WI38 (cell line): ENCODE measurements around the gene LRRC15.

Source experiments
- H3K4me3 ChIP-seq: 2 replicates; pipeline ENCODE4 v1.5.1; 2011; ENCODE audit warnings: low read depth, mild to moderate bottlenecking, control low read depth, low read length
- TF ChIP-seq, protein P1 (sequence below): IDR thresholded peaks from 2 replicates; pipeline ENCODE4 v1.5.1; 2012; ENCODE audit warnings: low read depth, mild to moderate bottlenecking, control low read depth, low read length

LRRC15 gene

GRCh38 chr3:194336601-194337355 lies 32.8 kb downstream of the LRRC15 start:
- H3K4me3 ChIP-seq, result no peak overlapping the region
- TF ChIP-seq, protein P1, sequence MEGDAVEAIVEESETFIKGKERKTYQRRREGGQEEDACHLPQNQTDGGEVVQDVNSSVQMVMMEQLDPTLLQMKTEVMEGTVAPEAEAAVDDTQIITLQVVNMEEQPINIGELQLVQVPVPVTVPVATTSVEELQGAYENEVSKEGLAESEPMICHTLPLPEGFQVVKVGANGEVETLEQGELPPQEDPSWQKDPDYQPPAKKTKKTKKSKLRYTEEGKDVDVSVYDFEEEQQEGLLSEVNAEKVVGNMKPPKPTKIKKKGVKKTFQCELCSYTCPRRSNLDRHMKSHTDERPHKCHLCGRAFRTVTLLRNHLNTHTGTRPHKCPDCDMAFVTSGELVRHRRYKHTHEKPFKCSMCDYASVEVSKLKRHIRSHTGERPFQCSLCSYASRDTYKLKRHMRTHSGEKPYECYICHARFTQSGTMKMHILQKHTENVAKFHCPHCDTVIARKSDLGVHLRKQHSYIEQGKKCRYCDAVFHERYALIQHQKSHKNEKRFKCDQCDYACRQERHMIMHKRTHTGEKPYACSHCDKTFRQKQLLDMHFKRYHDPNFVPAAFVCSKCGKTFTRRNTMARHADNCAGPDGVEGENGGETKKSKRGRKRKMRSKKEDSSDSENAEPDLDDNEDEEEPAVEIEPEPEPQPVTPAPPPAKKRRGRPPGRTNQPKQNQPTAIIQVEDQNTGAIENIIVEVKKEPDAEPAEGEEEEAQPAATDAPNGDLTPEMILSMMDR, result no peak

DNA sequence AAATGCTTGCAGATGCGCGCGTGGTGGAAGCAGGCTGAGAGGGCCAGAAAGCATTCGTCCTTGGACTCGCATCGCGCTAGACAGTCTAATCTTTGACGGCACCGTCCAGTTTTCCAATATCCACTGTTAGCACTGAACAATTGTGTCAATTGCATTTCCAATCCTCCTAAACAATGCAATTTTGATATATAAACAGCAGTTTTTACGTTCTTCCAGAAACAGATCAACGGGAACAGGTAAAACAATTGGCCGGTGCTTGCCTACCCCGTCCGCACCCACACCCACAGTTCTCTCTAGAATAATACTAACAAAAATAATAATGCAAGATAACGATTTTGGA lies 35.6 kb downstream of the LRRC15 start:
- H3K4me3 ChIP-seq, result no peak overlapping the region
- TF ChIP-seq, protein P1, result no peak

DNA sequence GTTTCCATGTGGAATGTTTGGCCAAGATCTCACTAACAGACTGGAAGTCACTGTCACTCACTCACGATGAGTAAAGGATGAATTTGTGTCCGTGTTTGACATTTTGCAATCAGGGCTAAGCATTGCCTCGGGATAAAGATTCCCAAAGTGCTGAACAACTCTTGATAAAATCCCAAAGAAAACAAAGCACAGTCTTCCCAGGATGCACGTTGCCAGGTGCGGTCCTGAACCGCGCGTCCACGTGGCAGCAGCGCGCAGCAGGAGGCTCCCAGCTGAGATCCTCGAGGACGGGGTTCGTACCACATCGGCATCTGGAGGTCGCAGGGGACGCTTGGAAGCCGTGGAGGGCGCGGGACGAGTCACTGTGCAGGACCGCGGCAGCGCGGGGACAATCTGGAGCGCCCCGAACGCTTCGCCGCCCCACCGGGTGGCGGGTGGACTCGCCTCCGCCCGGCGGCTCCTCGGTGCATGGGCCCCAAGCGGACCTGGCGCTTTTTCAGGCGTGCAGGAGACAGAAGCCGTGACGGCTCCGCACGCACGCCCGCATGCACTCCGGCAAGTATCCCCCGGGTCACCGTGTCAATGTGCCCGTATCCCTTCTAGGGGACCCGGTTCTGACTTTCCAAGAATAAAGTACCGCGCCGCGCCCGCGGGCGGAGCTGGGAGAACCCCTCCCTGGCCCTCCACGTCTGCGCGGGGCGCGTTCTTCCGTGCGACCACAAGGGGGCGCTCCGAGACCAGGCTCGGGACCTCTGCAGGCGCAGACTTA lies 36.1 kb downstream of the LRRC15 start:
- H3K4me3 ChIP-seq, result peak overlapping the region; percentile 61
- TF ChIP-seq, protein P1, result peak; percentile 84

GRCh38 chr3:194332858-194333211 lies 36.7 kb downstream of the LRRC15 start:
- TF ChIP-seq, protein P1, result no peak
- no peak overlapping the region for H3K4me3 ChIP-seq

- TF ChIP-seq, protein P1, result no peak
- no peak overlapping the region for H3K4me3 ChIP-seq
Measured at GRCh38 chr3:194330579-194330978, 39.0 kb downstream of the LRRC15 start.

DNA sequence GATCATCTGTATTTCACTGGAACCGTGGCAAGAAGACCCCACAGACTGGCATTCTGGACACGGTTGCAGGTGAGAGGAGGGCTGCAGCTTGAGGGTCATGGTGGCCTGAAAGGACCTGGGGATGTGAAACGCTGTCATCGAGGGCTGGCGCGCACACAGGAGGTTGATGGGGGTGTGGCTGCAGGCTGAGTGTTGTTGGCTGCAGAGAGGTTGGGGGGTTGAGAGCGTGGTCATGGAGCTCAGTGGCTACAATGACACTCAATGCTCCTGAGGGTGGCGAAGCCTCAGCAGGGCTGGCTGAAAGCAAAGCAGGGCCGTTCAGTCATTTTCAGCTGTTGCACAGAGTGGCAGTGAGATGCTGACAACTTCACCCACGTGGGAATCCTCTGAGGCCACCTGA lies 39.4 kb downstream of the LRRC15 start:
- no peak overlapping the region for H3K4me3 ChIP-seq
- TF ChIP-seq, protein P1, result no peak

DNA sequence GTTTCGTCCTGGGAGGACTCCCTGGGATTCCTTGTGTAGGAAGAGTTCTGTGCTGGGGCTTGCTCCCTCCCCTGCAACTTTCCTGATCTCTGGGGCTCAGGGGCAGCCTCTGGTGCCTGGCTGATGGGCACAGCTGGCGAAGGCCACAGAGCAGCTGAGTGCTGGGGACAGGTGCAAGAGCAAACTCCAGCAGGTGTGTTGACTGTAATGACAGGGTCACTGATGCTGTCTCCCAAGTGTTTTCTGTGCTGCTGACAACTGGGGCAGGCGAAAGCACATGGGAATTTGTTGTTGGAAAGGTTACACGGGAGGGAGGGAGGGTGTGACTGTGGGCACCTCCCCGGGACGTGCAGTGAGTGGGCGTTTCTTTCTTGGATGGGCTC lies 40.0 kb downstream of the LRRC15 start:
- H3K4me3 ChIP-seq, result no peak overlapping the region
- TF ChIP-seq, protein P1, result no peak
